ENCODE results near the gene B3GNT4.
"Not testable (repeated sequence)": the region's sequence is repeated elsewhere in the genome, so short reads cannot be mapped to it uniquely, and the experiment has no call there.

The B3GNT4 gene

GRCh38 chr12:122189626-122190475, 13.7 kb upstream of the B3GNT4 start:
- DNase-seq = no peak

- DNase-seq = peak; percentile 81
Observed at GRCh38 chr12:122190842-122191668, 12.5 kb upstream of the B3GNT4 start.

- no peak for DNase-seq
Observed at GRCh38 chr12:122192441-122192840, 11.1 kb upstream of the B3GNT4 start.

GRCh38 chr12:122194804-122195203, 8.7 kb upstream of the B3GNT4 start:
- no peak for DNase-seq

- no peak for DNase-seq
Observed at GRCh38 chr12:122195405-122195804, 8.1 kb upstream of the B3GNT4 start.

- no peak for DNase-seq
Observed at GRCh38 chr12:122197612-122197966, 5.9 kb upstream of the B3GNT4 start.

GRCh38 chr12:122199484-122200355, 3.8 kb upstream of the B3GNT4 start:
- no peak for DNase-seq

- no peak for DNase-seq
Observed at GRCh38 chr12:122200541-122201175, 2.9 kb upstream of the B3GNT4 start.

GRCh38 chr12:122201381-122201780, 2.1 kb upstream of the B3GNT4 start:
- DNase-seq = no peak

GRCh38 chr12:122202017-122202416, 1.5 kb upstream of the B3GNT4 start:
- DNase-seq = no peak

GRCh38 chr12:122202811-122203210, 698 bp upstream of the B3GNT4 start:
- DNase-seq = not testable (repeated sequence)

GRCh38 chr12:122204167-122205052, 901 bp downstream of the B3GNT4 start:
- peak; percentile 29 for DNase-seq

GRCh38 chr12:122205053-122205925, 1.8 kb downstream of the B3GNT4 start:
- DNase-seq = no peak

GRCh38 chr12:122206111-122206881, 2.8 kb downstream of the B3GNT4 start:
- DNase-seq = no peak

- DNase-seq = no peak
Observed at GRCh38 chr12:122206976-122207375, 3.5 kb downstream of the B3GNT4 start.

- DNase-seq = no peak
Observed at GRCh38 chr12:122207391-122207790, 3.9 kb downstream of the B3GNT4 start.

GRCh38 chr12:122208073-122208820, 4.7 kb downstream of the B3GNT4 start:
- no peak for DNase-seq

GRCh38 chr12:122215771-122216170, 12.3 kb downstream of the B3GNT4 start:
- no peak for DNase-seq

GRCh38 chr12:122216445-122216844, 12.9 kb downstream of the B3GNT4 start:
- DNase-seq = no peak
